ENCODE measurements around the gene AGAP9. TPM values are rescaled to one million over a fixed set of nuclear protein-coding genes. Genes with fewer than 3 reads are reported as not detected.
"Not testable (repeated sequence)": the region's sequence is repeated elsewhere in the genome, so short reads cannot be mapped to it uniquely, and the experiment has no call there.

The AGAP9 gene
- total RNA-seq, 3 donors from 2014 or later = 6.9 to 17.4 (median 10.9) TPM

DNA sequence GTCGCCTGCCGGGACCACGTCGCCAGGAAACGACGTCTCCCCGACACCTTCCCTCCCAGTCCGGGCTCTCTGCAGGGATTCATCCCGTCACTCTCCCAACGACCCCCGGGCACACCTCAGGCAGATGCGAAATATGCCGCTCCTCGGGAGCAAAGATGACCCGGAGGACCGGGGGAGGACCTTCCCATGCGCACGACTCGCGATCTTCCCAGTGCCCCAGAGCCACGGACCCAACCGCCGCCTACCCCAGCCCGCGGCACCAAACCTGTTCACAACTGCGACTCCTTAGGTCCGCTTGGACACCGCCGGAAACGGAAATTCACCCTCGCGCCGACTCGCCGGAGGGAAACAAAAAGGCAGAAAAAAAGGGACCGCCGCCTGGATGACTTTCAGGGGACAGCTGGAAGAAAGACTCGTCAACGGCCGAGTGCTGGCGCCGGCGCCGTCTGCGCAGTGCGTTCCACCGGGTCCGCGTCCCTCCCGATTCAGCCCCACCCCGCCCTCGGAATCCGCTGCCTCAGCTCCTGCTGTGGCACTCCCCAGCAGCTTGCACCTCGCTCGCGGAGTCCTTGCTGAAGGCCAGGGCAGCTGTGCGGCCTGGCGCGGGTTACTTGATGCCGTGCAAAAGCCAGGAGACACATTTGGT, 29.9 kb upstream of the AGAP9 start:
- DNase-seq = peak; percentile 86 to 90 (median 88)
- H3K4me3 ChIP-seq = peak overlapping the region; percentile 51
- intact Hi-C loops (cut with DNase I, micrococcal nuclease); H3K36me3 ChIP-seq (ENCODE audit: low read depth); H3K4me1 ChIP-seq (ENCODE audit: low read depth); H3K9me3 ChIP-seq: not testable (repeated sequence)
- peak; percentile 94 for ATAC-seq

- DNase-seq = peak in 2 of 3 donors; percentile 30 to 58
- peak overlapping the region; percentile 51 for H3K4me3 ChIP-seq
- intact Hi-C loops (cut with DNase I, micrococcal nuclease); H3K36me3 ChIP-seq (ENCODE audit: low read depth); H3K9me3 ChIP-seq; H3K4me1 ChIP-seq (ENCODE audit: low read depth): not testable (repeated sequence)
- ATAC-seq = peak; percentile 75
These were observed 29.3 kb upstream of the AGAP9 start for GRCh38 chr10:47552719-47553118.

GRCh38 chr10:47547286-47547685, 23.8 kb upstream of the AGAP9 start:
- DNase-seq; ATAC-seq; H3K36me3 ChIP-seq (ENCODE audit: low read depth); H3K9me3 ChIP-seq; intact Hi-C loops (cut with DNase I, micrococcal nuclease); H3K4me3 ChIP-seq; H3K4me1 ChIP-seq (ENCODE audit: low read depth): not testable (repeated sequence)

DNA sequence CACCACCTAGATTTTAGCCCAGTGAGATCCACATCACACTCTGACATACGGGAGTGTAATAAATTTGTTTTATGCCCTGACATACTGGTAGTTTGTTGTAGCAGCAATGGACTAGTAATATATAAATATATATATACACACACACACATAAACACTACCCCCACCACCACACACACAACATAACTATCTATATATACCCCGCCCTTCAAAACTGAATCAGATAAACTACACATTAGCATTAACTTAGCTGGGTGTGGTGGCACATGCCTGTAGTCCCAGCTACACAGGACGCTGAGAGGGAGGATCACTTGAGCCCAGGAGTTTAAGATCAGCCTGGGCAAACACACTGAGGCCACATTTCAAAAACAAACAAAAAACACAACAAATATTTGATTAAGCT, 13.0 kb upstream of the AGAP9 start:
- H3K4me3 ChIP-seq; H3K9me3 ChIP-seq; H3K4me1 ChIP-seq (ENCODE audit: low read depth); DNase-seq; ATAC-seq; H3K36me3 ChIP-seq (ENCODE audit: low read depth); intact Hi-C loops (cut with DNase I, micrococcal nuclease): not testable (repeated sequence)

- H3K4me1 ChIP-seq (ENCODE audit: low read depth); H3K9me3 ChIP-seq; H3K36me3 ChIP-seq (ENCODE audit: low read depth); ATAC-seq; DNase-seq; intact Hi-C loops (cut with DNase I, micrococcal nuclease); H3K4me3 ChIP-seq: not testable (repeated sequence)
These were observed 21.1 kb downstream of the AGAP9 start for GRCh38 chr10:47502313-47502712.

DNA sequence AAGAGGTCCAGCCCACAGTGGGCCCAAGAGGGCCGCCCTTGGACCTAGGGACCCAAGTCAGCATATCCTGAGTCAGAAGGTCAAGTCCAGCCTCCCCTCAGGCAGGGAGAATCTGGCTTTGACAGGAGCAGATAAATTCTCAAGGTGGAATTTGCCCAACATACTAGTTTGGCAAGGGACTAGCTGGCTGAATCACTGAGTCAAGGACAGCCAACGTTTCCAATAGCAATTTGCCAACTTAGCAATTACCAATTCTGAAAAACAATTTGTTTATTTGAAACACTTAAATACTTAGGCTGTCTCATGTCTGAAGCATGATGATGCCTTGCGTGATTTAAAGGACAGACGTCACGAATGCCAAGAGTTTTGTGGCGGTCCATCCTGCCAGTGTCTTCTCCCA, 29.2 kb downstream of the AGAP9 start:
- intact Hi-C loops (cut with DNase I, micrococcal nuclease); DNase-seq; ATAC-seq: not testable (repeated sequence)

DNA sequence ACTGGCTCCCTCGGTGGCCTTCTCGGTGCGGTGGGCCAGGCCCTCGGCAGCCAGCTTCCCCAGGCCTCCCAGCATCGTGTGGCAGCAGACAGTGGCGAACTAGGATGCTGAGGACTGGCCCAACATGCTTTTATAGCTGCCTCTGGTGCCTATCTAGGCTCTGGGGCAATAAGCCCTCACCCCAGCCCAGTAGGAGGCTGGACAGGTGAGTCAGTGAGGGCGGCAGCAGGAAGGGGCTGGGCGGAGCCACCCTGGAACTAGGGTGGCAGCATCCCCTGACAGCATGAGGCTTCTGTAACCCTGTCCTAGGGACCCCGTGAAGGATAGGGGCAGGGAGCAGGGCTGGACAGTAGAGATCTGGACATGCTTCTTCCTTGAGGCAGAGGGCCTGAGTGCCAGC, 31.8 kb downstream of the AGAP9 start, which contains the start of gene FAM25G:
FAM25G (minus strand) TSS at position 101 of the 400 bp plus-strand sequence; CDS start at position 75, 26 bp downstream.
- H3K36me3 ChIP-seq (ENCODE audit: low read depth); ATAC-seq; H3K4me3 ChIP-seq; DNase-seq; intact Hi-C loops (cut with DNase I, micrococcal nuclease); H3K9me3 ChIP-seq; H3K4me1 ChIP-seq (ENCODE audit: low read depth): not testable (repeated sequence)

More for the DNA sequence above, 29.2 kb downstream of the AGAP9 start:
- H3K9me3 ChIP-seq; H3K4me1 ChIP-seq (ENCODE audit: low read depth); H3K36me3 ChIP-seq (ENCODE audit: low read depth); H3K4me3 ChIP-seq: not testable (repeated sequence)

GRCh38 chr10:47489630-47490029, 33.8 kb downstream of the AGAP9 start:
- H3K36me3 ChIP-seq (ENCODE audit: low read depth); H3K4me3 ChIP-seq; intact Hi-C loops (cut with DNase I, micrococcal nuclease); H3K4me1 ChIP-seq (ENCODE audit: low read depth); H3K9me3 ChIP-seq; ATAC-seq; DNase-seq: not testable (repeated sequence)

GRCh38 chr10:47485943-47486342, 37.5 kb downstream of the AGAP9 start:
- H3K9me3 ChIP-seq; DNase-seq; H3K36me3 ChIP-seq (ENCODE audit: low read depth); H3K4me1 ChIP-seq (ENCODE audit: low read depth); intact Hi-C loops (cut with DNase I, micrococcal nuclease); H3K4me3 ChIP-seq; ATAC-seq: not testable (repeated sequence)

GRCh38 chr10:47484786-47485185, 38.7 kb downstream of the AGAP9 start:
- H3K4me3 ChIP-seq; H3K36me3 ChIP-seq (ENCODE audit: low read depth); intact Hi-C loops (cut with DNase I, micrococcal nuclease); H3K9me3 ChIP-seq; DNase-seq; ATAC-seq; H3K4me1 ChIP-seq (ENCODE audit: low read depth): not testable (repeated sequence)

- intact Hi-C loops (cut with DNase I, micrococcal nuclease); H3K4me3 ChIP-seq; H3K9me3 ChIP-seq; ATAC-seq; H3K36me3 ChIP-seq (ENCODE audit: low read depth); DNase-seq; H3K4me1 ChIP-seq (ENCODE audit: low read depth): not testable (repeated sequence)
These were observed 39.5 kb downstream of the AGAP9 start, which contains the start of gene ANXA8 for GRCh38 chr10:47483923-47484322. TSS of gene ANXA8 (minus strand) at chr10:47484115. CDS start at chr10:47483933, 182 bp downstream.

DNA sequence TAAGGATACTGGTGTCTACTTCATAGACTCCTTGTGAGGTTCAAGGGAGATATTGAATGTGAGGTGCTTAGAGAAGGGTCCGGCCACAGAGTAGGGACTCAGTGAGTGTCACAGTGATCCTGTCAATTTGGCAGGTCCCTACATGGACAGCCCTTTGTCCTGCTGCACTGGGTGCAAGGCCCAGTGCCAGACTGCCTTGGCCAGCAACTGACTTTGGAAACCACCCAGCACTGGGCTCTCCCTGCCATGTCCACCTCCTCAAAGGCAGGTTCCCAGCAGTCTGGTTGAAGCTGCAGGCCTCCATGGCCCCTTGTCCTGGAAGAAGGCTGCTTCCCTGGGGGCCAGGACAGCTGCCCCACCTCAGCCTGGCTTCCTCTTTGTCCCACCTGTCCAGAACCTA, 41.1 kb downstream of the AGAP9 start:
- H3K4me1 ChIP-seq (ENCODE audit: low read depth); H3K9me3 ChIP-seq; intact Hi-C loops (cut with DNase I, micrococcal nuclease); H3K4me3 ChIP-seq; H3K36me3 ChIP-seq (ENCODE audit: low read depth); DNase-seq: not testable (repeated sequence)
- peak; percentile 5 for ATAC-seq

DNA sequence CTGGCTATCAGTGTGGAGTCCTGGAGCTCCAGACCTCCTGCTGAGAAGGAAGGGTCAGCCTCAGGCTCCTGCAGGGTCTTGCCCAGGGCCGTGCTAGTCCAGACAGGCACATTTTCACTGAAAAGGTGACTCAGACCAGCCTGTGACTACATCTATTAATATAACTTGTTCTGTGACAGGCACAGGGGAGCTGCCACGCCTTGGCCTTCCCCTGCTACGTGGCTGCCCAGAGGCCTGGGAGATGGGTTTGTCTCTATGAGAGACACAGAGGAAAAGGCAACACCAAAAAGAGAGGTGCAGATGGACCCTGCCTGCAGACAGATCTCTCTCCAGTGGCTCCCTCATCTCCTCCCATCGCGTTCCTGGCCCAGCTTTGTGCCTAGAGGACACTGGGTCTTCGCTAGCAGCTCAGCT, 41.7 kb downstream of the AGAP9 start:
- ATAC-seq; H3K9me3 ChIP-seq; DNase-seq; H3K4me3 ChIP-seq; H3K36me3 ChIP-seq (ENCODE audit: low read depth); intact Hi-C loops (cut with DNase I, micrococcal nuclease); H3K4me1 ChIP-seq (ENCODE audit: low read depth): not testable (repeated sequence)

GRCh38 chr10:47481182-47481766, 42.2 kb downstream of the AGAP9 start:
- intact Hi-C loops (cut with DNase I, micrococcal nuclease); H3K4me1 ChIP-seq (ENCODE audit: low read depth); H3K9me3 ChIP-seq; H3K36me3 ChIP-seq (ENCODE audit: low read depth); H3K4me3 ChIP-seq; DNase-seq: not testable (repeated sequence)
- ATAC-seq = peak; percentile 52

DNA sequence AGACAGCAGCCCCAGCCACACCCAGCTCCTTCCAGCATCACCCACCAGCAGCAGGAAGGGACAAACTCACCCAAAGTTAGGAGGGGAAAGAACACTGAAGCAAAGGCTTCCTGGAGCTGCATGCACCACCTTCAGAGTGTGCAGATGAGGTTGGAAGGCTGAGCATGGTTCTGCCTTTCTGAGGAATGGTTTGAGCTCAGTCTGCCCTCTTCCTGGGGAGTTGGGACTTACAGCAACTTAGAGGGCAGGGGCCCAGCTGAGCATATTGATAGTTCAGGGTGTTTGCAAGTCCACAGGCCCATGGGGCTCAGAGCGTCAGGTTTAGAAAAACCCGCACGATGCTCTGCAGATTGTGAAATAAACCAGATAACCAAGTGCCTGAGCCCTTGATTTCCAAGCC, 43.3 kb downstream of the AGAP9 start:
- H3K9me3 ChIP-seq; intact Hi-C loops (cut with DNase I, micrococcal nuclease); ATAC-seq; H3K4me3 ChIP-seq; H3K4me1 ChIP-seq (ENCODE audit: low read depth); DNase-seq; H3K36me3 ChIP-seq (ENCODE audit: low read depth): not testable (repeated sequence)
